Measurements from ENCODE around the gene UBASH3B.

UBASH3B gene

GRCh38 chr11:122812638-122813037 is 157.1 kb downstream of the UBASH3B start:
- Histone ChIP-seq H3K9ac (ENCODE audit: low read depth, low read length, poor library complexity, severe bottlenecking) (no peak overlapping the region), H3K36me3 (ENCODE audit: insufficient read depth, low read length) (peaks cover 41% of the 10 kb centered on the region), H3K9me3 (ENCODE audit: insufficient read depth, low read depth, low read length) (no peaks in the 10 kb centered on the region), H3K4me2 (ENCODE audit: low read depth, low read length, poor library complexity, severe bottlenecking) (no peak overlapping the region), H3K27me3 (ENCODE audit: insufficient read depth, low read length, poor library complexity, severe bottlenecking) (no peaks in the 10 kb centered on the region), H3K4me3 (ENCODE audit: low read length, poor library complexity, severe bottlenecking) (no peak overlapping the region), H3K4me1 (ENCODE audit: insufficient read depth, low read length, poor library complexity, severe bottlenecking) (peaks cover 41% of the 10 kb centered on the region), H3K9me2 (replicated peaks; ENCODE audit: low read depth, low read length) (no peaks in the 10 kb centered on the region), H3F3A (ENCODE audit: low read depth) (no peaks in the 10 kb centered on the region), H2AFZ (ENCODE audit: low read length) (no peak overlapping the region), H4K20me1 (ENCODE audit: insufficient read depth, low read length, poor library complexity, severe bottlenecking) (no peaks in the 10 kb centered on the region), H3K79me2 (ENCODE audit: insufficient read depth, low read length) (no peaks in the 10 kb centered on the region)
- TF ChIP-seq EZH2phosphoT487 (IDR thresholded peaks at IDR 0.05; ENCODE audit: borderline replicate concordance): no peak
- TF ChIP-seq, protein P1, sequence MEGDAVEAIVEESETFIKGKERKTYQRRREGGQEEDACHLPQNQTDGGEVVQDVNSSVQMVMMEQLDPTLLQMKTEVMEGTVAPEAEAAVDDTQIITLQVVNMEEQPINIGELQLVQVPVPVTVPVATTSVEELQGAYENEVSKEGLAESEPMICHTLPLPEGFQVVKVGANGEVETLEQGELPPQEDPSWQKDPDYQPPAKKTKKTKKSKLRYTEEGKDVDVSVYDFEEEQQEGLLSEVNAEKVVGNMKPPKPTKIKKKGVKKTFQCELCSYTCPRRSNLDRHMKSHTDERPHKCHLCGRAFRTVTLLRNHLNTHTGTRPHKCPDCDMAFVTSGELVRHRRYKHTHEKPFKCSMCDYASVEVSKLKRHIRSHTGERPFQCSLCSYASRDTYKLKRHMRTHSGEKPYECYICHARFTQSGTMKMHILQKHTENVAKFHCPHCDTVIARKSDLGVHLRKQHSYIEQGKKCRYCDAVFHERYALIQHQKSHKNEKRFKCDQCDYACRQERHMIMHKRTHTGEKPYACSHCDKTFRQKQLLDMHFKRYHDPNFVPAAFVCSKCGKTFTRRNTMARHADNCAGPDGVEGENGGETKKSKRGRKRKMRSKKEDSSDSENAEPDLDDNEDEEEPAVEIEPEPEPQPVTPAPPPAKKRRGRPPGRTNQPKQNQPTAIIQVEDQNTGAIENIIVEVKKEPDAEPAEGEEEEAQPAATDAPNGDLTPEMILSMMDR (conservative IDR thresholded peaks at IDR 0.05; ENCODE audit: low read length): no peak

GRCh38 chr11:122813176-122813893 is 157.8 kb downstream of the UBASH3B start:
- H3K27me3 ChIP-seq (ENCODE audit: insufficient read depth, low read length, poor library complexity, severe bottlenecking): no peaks in the 10 kb centered on the region
- H3K36me3 ChIP-seq (ENCODE audit: insufficient read depth, low read length): peaks cover 34% of the 10 kb centered on the region
- H3K9ac ChIP-seq (ENCODE audit: low read depth, low read length, poor library complexity, severe bottlenecking): no peak overlapping the region
- peaks cover 34% of the 10 kb centered on the region for H3K4me1 ChIP-seq (ENCODE audit: insufficient read depth, low read length, poor library complexity, severe bottlenecking)
- H3K9me3 ChIP-seq (ENCODE audit: insufficient read depth, low read depth, low read length): no peaks in the 10 kb centered on the region
- H3F3A ChIP-seq (ENCODE audit: low read depth): no peaks in the 10 kb centered on the region
- no peaks in the 10 kb centered on the region for H4K20me1 ChIP-seq (ENCODE audit: insufficient read depth, low read length, poor library complexity, severe bottlenecking)
- no peak overlapping the region for H3K4me2 ChIP-seq (ENCODE audit: low read depth, low read length, poor library complexity, severe bottlenecking)
- no peak overlapping the region for H2AFZ ChIP-seq (ENCODE audit: low read length)
- H3K79me2 ChIP-seq (ENCODE audit: insufficient read depth, low read length): no peaks in the 10 kb centered on the region
- TF ChIP-seq, protein P1 (conservative IDR thresholded peaks at IDR 0.05; ENCODE audit: low read length): no peak
- TF ChIP-seq EZH2phosphoT487 (IDR thresholded peaks at IDR 0.05; ENCODE audit: borderline replicate concordance): no peak
- no peak overlapping the region for H3K4me3 ChIP-seq (ENCODE audit: low read length, poor library complexity, severe bottlenecking)
- H3K9me2 ChIP-seq (replicated peaks; ENCODE audit: low read depth, low read length): no peaks in the 10 kb centered on the region

- peaks cover 32% of the 10 kb centered on the region for H3K36me3 ChIP-seq (ENCODE audit: insufficient read depth, low read length)
- peaks cover under 1% of the 10 kb centered on the region; the same call in 1 of the 2 replicates for H3K9me3 ChIP-seq (ENCODE audit: insufficient read depth, low read depth, low read length)
- no peaks in the 10 kb centered on the region for H3K9me2 ChIP-seq (replicated peaks; ENCODE audit: low read depth, low read length)
- H3K4me3 ChIP-seq (ENCODE audit: low read length, poor library complexity, severe bottlenecking): no peak overlapping the region
- H4K20me1 ChIP-seq (ENCODE audit: insufficient read depth, low read length, poor library complexity, severe bottlenecking): no peaks in the 10 kb centered on the region
- peaks cover 31% of the 10 kb centered on the region for H3K4me1 ChIP-seq (ENCODE audit: insufficient read depth, low read length, poor library complexity, severe bottlenecking)
- H3K4me2 ChIP-seq (ENCODE audit: low read depth, low read length, poor library complexity, severe bottlenecking): no peak overlapping the region
- no peaks in the 10 kb centered on the region for H3F3A ChIP-seq (ENCODE audit: low read depth)
- H2AFZ ChIP-seq (ENCODE audit: low read length): no peak overlapping the region
- no peak for TF ChIP-seq EZH2phosphoT487 (IDR thresholded peaks at IDR 0.05; ENCODE audit: borderline replicate concordance)
- TF ChIP-seq, protein P1 (conservative IDR thresholded peaks at IDR 0.05; ENCODE audit: low read length): no peak
- H3K79me2 ChIP-seq (ENCODE audit: insufficient read depth, low read length): no peaks in the 10 kb centered on the region
- no peaks in the 10 kb centered on the region for H3K27me3 ChIP-seq (ENCODE audit: insufficient read depth, low read length, poor library complexity, severe bottlenecking)
- H3K9ac ChIP-seq (ENCODE audit: low read depth, low read length, poor library complexity, severe bottlenecking): no peak overlapping the region
Observed at GRCh38 chr11:122813894-122814270, 158.4 kb downstream of the UBASH3B start.
